Measurements from ENCODE around the gene ASRGL1. TPM values are rescaled to one million over a fixed set of nuclear protein-coding genes. Genes with fewer than 3 reads are reported as not detected.

ASRGL1 gene
- total RNA-seq, 2 donors from 2014 or later: 20.2 to 39.7 TPM

DNA sequence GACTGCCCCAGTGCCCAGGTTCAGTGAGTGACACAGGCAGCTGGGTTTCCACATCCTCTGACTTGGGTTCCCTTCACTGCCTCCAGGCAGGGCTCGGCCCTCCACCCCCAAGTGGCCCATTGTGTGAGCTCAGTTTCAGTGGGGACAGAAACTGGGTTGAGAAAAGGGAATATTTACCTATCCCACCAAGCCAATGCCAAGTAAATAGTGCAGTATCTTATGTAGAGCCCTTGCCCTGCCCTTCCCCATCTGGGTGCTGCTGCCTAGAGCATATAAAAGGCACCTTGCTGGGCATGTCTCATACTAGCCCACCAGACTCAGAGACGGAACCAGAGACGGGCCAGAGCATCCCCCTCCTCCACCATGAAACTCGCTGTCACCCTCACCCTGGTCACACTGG is 81.5 kb downstream of the ASRGL1 start, which contains the start of gene SCGB1A1:
TSS of gene SCGB1A1 (plus strand) at position 301 of the 400 bp plus-strand sequence. CDS start at position 364, 63 bp downstream.
- no peak for DNase-seq (ENCODE audit: low spot score)
- H3K4me3 ChIP-seq: no peak within 1 kb of the TSS
- TF ChIP-seq, protein P1, sequence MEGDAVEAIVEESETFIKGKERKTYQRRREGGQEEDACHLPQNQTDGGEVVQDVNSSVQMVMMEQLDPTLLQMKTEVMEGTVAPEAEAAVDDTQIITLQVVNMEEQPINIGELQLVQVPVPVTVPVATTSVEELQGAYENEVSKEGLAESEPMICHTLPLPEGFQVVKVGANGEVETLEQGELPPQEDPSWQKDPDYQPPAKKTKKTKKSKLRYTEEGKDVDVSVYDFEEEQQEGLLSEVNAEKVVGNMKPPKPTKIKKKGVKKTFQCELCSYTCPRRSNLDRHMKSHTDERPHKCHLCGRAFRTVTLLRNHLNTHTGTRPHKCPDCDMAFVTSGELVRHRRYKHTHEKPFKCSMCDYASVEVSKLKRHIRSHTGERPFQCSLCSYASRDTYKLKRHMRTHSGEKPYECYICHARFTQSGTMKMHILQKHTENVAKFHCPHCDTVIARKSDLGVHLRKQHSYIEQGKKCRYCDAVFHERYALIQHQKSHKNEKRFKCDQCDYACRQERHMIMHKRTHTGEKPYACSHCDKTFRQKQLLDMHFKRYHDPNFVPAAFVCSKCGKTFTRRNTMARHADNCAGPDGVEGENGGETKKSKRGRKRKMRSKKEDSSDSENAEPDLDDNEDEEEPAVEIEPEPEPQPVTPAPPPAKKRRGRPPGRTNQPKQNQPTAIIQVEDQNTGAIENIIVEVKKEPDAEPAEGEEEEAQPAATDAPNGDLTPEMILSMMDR (IDR thresholded peaks at IDR 0.05): no peak
- H3K4me1 ChIP-seq (ENCODE audit: control insufficient read depth in 1 of 2, low read depth in 2 of 2): peaks cover 0 to 7% of the 10 kb centered on the region in 2 donors
- H3K9me3 ChIP-seq: no peaks in the 10 kb centered on the region
- ATAC-seq (ENCODE audit: insufficient number of reproducible peaks, low FRiP score, low read depth): no peak
- H3K36me3 ChIP-seq: no peaks in the 10 kb centered on the region
- no peak within 1 kb of the TSS for H3K27ac ChIP-seq
- H3K27me3 ChIP-seq (replicated peaks; ENCODE audit: insufficient read depth): no peaks in the 10 kb centered on the region

GRCh38 chr11:62419314-62419929 is 82.2 kb downstream of the ASRGL1 start:
- Histone ChIP-seq H3K9me3 (no peaks in the 10 kb centered on the region), H3K27me3 (replicated peaks; ENCODE audit: insufficient read depth) (no peaks in the 10 kb centered on the region), H3K27ac (no peak overlapping the region), H3K4me1 (ENCODE audit: control insufficient read depth in 1 of 2, low read depth in 2 of 2) (peaks cover 0 to 7% of the 10 kb centered on the region in 2 donors), H3K36me3 (no peaks in the 10 kb centered on the region), H3K4me3 (no peak overlapping the region)
- DNase-seq (ENCODE audit: low spot score): no peak
- TF ChIP-seq, protein P1 (IDR thresholded peaks at IDR 0.05): no peak
- no peak for ATAC-seq (ENCODE audit: insufficient number of reproducible peaks, low FRiP score, low read depth)

DNA sequence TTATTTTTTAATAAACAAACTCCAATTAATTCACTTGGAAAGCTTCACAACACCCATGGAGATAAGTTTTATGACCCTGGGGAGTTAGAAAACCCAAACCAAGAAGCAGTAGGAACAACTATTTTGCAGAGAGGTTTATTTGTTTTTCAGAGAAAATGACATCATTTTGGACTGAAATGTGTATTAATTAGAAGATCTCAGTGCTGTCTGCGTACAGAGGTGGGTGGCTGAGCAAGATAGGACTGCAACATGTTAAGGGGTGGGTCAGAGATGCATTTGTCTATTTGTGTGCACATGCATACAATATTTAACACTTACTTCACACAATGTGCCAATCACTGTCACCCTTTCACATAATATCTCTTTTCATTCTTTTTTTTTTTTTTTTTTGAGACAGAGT is 82.7 kb downstream of the ASRGL1 start:
- H3K36me3 ChIP-seq: no peaks in the 10 kb centered on the region
- no peak overlapping the region for H3K27ac ChIP-seq
- TF ChIP-seq, protein P1 (IDR thresholded peaks at IDR 0.05): no peak
- DNase-seq (ENCODE audit: low spot score) (no peak), ATAC-seq (ENCODE audit: insufficient number of reproducible peaks, low FRiP score, low read depth) (no peak)
- H3K4me3 ChIP-seq: no peak overlapping the region
- no peaks in the 10 kb centered on the region for H3K27me3 ChIP-seq (replicated peaks; ENCODE audit: insufficient read depth)
- H3K4me1 ChIP-seq (ENCODE audit: control insufficient read depth in 1 of 2, low read depth in 2 of 2): peaks cover 0 to 7% of the 10 kb centered on the region in 2 donors
- no peaks in the 10 kb centered on the region for H3K9me3 ChIP-seq

GRCh38 chr11:62420882-62421281 is 83.6 kb downstream of the ASRGL1 start:
- Histone ChIP-seq H3K27me3 (replicated peaks; ENCODE audit: insufficient read depth) (no peaks in the 10 kb centered on the region), H3K4me3 (no peak overlapping the region), H3K9me3 (no peaks in the 10 kb centered on the region), H3K4me1 (ENCODE audit: control insufficient read depth in 1 of 2, low read depth in 2 of 2) (peaks cover 0 to 7% of the 10 kb centered on the region in 2 donors), H3K27ac (no peak overlapping the region), H3K36me3 (no peaks in the 10 kb centered on the region)
- no peak for DNase-seq (ENCODE audit: low spot score)
- no peak for ATAC-seq (ENCODE audit: insufficient number of reproducible peaks, low FRiP score, low read depth)
- TF ChIP-seq, protein P1 (IDR thresholded peaks at IDR 0.05): no peak

GRCh38 chr11:62421996-62422395 is 84.7 kb downstream of the ASRGL1 start:
- ATAC-seq (ENCODE audit: insufficient number of reproducible peaks, low FRiP score, low read depth): no peak
- Histone ChIP-seq H3K27me3 (replicated peaks; ENCODE audit: insufficient read depth) (no peaks in the 10 kb centered on the region), H3K27ac (no peak overlapping the region), H3K36me3 (no peaks in the 10 kb centered on the region), H3K4me3 (no peak overlapping the region), H3K9me3 (no peaks in the 10 kb centered on the region), H3K4me1 (ENCODE audit: control insufficient read depth in 1 of 2, low read depth in 2 of 2) (peaks cover 0 to 7% of the 10 kb centered on the region in 2 donors)
- TF ChIP-seq, protein P1 (IDR thresholded peaks at IDR 0.05): no peak
- DNase-seq (ENCODE audit: low spot score): no peak
